Fibroblast of villous mesenchyme (primary cell): ENCODE data around the gene ADGRL2. TPM values are rescaled to one million over a fixed set of nuclear protein-coding genes. Genes with fewer than 3 reads are reported as not detected.

Experiments
- DNase-seq: peaks from one replicate; pipeline ENCODE4 v3.0.0-alpha.2; 2010; ENCODE audit warnings: low read depth
- H3K4me3 ChIP-seq: 2 replicates; pipeline ENCODE4 v1.5.1; 2011; ENCODE audit warnings: low read depth, mild to moderate bottlenecking, low read length
- CTCF ChIP-seq: IDR thresholded peaks from 2 replicates; pipeline ENCODE4 v1.5.1; 2012; ENCODE audit warnings: low read depth, mild to moderate bottlenecking, low read length; ENCODE audit not compliant: insufficient read depth
- total RNA-seq: library from RNA; depleted of rRNA; stranded (reverse); fragments of >200 nt; gene quantifications from 2 replicates; pipeline ENCODE4 v1.2.3, GENCODE V29; 2012

Gene ADGRL2
- total RNA-seq, 1 donor: 15.1 TPM

GRCh38 chr1:81844477-81844876, 43.7 kb downstream of the ADGRL2 start:
- TF ChIP-seq CTCF: no peak
- H3K4me3 ChIP-seq: no peak overlapping the region
- DNase-seq: no peak

GRCh38 chr1:81846630-81847029, 45.9 kb downstream of the ADGRL2 start:
- no peak overlapping the region for H3K4me3 ChIP-seq
- no peak for DNase-seq
- no peak for TF ChIP-seq CTCF

GRCh38 chr1:81847063-81847462, 46.3 kb downstream of the ADGRL2 start:
- DNase-seq: no peak
- no peak overlapping the region for H3K4me3 ChIP-seq
- TF ChIP-seq CTCF: no peak

GRCh38 chr1:81848880-81849682, 48.3 kb downstream of the ADGRL2 start:
- no peak for TF ChIP-seq CTCF
- DNase-seq: no peak
- H3K4me3 ChIP-seq: no peak overlapping the region

GRCh38 chr1:81850031-81850430, 49.3 kb downstream of the ADGRL2 start:
- no peak overlapping the region for H3K4me3 ChIP-seq
- no peak for TF ChIP-seq CTCF
- no peak for DNase-seq

- no peak for DNase-seq
- H3K4me3 ChIP-seq: no peak overlapping the region
- TF ChIP-seq CTCF: no peak
Observed at GRCh38 chr1:81850495-81850894, 49.8 kb downstream of the ADGRL2 start.

- H3K4me3 ChIP-seq: no peak overlapping the region
- TF ChIP-seq CTCF: no peak
- no peak for DNase-seq
Observed at GRCh38 chr1:81851217-81851616, 50.5 kb downstream of the ADGRL2 start.
